T-cell (primary cell): Measurements from ENCODE around the gene TC2N. TPM values are rescaled to one million over a fixed set of nuclear protein-coding genes. Genes with fewer than 3 reads are reported as not detected.
A peak's percentile ranks its signal among the peaks of the same experiment; 100 is the strongest.

ENCODE experiments used
- ATAC-seq, 4 experiments: fragments of 200-7000 bp in 3 of 4; fragments of 150-1000 bp in 1 of 4; cut with Tn5 transposase; replicated peaks in 1 of 4; 1 replicate in 3 of 4; 2 replicates in 1 of 4; pipeline ENCODE4 v1.10.0; 2021; ENCODE audit warnings: moderate library complexity in 3 of 4, mild to moderate bottlenecking in 2 of 4, moderate number of reproducible peaks in 1 of 4
- CTCF ChIA-PET, 2 donors: fragments of 300-600 bp; sonication (Branson Sonifier 250); formaldehyde crosslinking; loops; one replicate each; lab custom pipeline; 2022; ENCODE audit warnings: antibody characterized with exemption in 2 of 2; lab: Charles Lee
- POLR2A ChIA-PET, 2 donors: fragments of 300-600 bp; sonication (Branson Sonifier 250); formaldehyde crosslinking; loops; one replicate each; lab custom pipeline; 2022; ENCODE audit warnings: antibody characterized with exemption in 2 of 2; lab: Charles Lee
- DNase-seq, 35 experiments: peaks; one replicate each; pipeline versions ENCODE4 v3.0.0 to v3.0.0-alpha.2; 2013 to 2023
- H3K27ac ChIP-seq: one replicate; pipeline ENCODE4 v1.5.1; 2013; ENCODE audit warnings: low read length
- H3K27me3 ChIP-seq, 2 experiments: replicated peaks in 1 of 2; 1 replicate in 1 of 2; 2 replicates in 1 of 2; pipeline versions ENCODE4 v1.6.1 to v1.7.0; 2013; ENCODE audit warnings: low read length in 1 of 2, mixed read lengths in 1 of 2; ENCODE audit not compliant: control insufficient read depth in 2 of 2, insufficient read depth in 2 of 2; ENCODE audit errors: extremely low read depth in 1 of 2
- H3K36me3 ChIP-seq, 2 donors: 1 replicate in 1 of 2; 2 replicates in 1 of 2; pipeline versions ENCODE4 v1.6.1 to v1.7.0; 2013; ENCODE audit warnings: low read length in 1 of 2; ENCODE audit not compliant: control insufficient read depth in 2 of 2, insufficient read depth in 1 of 2; ENCODE audit errors: extremely low read depth in 1 of 2
- H3K4me1 ChIP-seq, 2 experiments: 1 replicate in 1 of 2; 2 replicates in 1 of 2; pipeline versions ENCODE4 v1.6.1 to v1.7.0; 2013; ENCODE audit warnings: low read length in 2 of 2, mixed read lengths in 1 of 2; ENCODE audit not compliant: insufficient read depth in 2 of 2, control insufficient read depth in 1 of 2; ENCODE audit errors: extremely low read depth in 1 of 2
- H3K4me3 ChIP-seq, 2 donors: 1 replicate in 1 of 2; 2 replicates in 1 of 2; pipeline versions ENCODE4 v1.5.1 to v1.7.0; 2013; ENCODE audit warnings: mild to moderate bottlenecking in 2 of 2, low read length in 1 of 2, moderate library complexity in 1 of 2; ENCODE audit not compliant: control insufficient read depth in 1 of 2; ENCODE audit errors: extremely low read depth in 1 of 2
- H3K9me3 ChIP-seq: 2 replicates; pipeline ENCODE4 v1.7.0; 2013
- H3K27ac Mint-ChIP-seq, 2 donors: one replicate each; pipeline ENCODE4 v1.8.0; 2020 to 2021; ENCODE audit warnings: mild to moderate bottlenecking in 2 of 2, mixed read lengths in 2 of 2
- H3K27me3 Mint-ChIP-seq, 2 donors: one replicate each; pipeline ENCODE4 v1.8.0; 2021 to 2022; ENCODE audit warnings: mixed read lengths in 2 of 2
- H3K36me3 Mint-ChIP-seq: one replicate; pipeline ENCODE4 v1.8.0; 2021; ENCODE audit warnings: mixed read lengths
- H3K4me1 Mint-ChIP-seq, 3 donors: one replicate each; pipeline ENCODE4 v1.8.0; 2020 to 2022; ENCODE audit warnings: mixed read lengths in 3 of 3, mild to moderate bottlenecking in 1 of 3
- H3K4me3 Mint-ChIP-seq, 3 donors: one replicate each; pipeline ENCODE4 v1.8.0; 2020 to 2022; ENCODE audit warnings: mild to moderate bottlenecking in 3 of 3, mixed read lengths in 3 of 3, moderate library complexity in 3 of 3
- H3K9me3 Mint-ChIP-seq, 3 donors: one replicate each; pipeline ENCODE4 v1.8.0; 2020 to 2022; ENCODE audit warnings: mixed read lengths in 3 of 3
- WGBS: methylation state at CpG from one replicate; pipeline ENCODE4 v1.1.5; 2013; ENCODE audit warnings: missing lambda C conversion rate; ENCODE audit not compliant: insufficient coverage; 5-methylcytosine and 5-hydroxymethylcytosine counted together
- total RNA-seq, 35 experiments: library from RNA in 6 of 35; stranded (reverse) in 6 of 35; fragments of 120-200 nt in 1 of 35; gene quantifications; one replicate each; pipeline versions ENCODE4 v1.2.1 to v1.2.4 and lab custom pipeline; 2013 to 2026

The TC2N gene
- total RNA-seq, 5 donors from 2014 or later (not counting 1 experiment from before 2014, with no cell fraction given) = 203 to 274 (median 243) TPM

GRCh38 chr14:91834571-91834970 is 32.8 kb downstream of the TC2N start:
- ChIA-PET CTCF (interaction anchor here (1.3 to 1.4 kb wide), 2 partner anchors 38 to 77 kb away, joined by 3 to 5 read pairs; no protein-coding TSS in a partner anchor), POLR2A (interaction anchor here (0.7 to 1.5 kb wide), 3 partner anchors 11 to 54 kb away, joined by 3 read pairs; no protein-coding TSS in a partner anchor)
- Mint-ChIP-seq H3K4me1 (peaks cover 82% of the 10 kb centered on the region in 3 donors), H3K27me3 (no peaks in the 10 kb centered on the region), H3K4me3 (peak overlapping the region; percentile 32 to 84 (median 80)), H3K36me3 (peaks cover 21% of the 10 kb centered on the region), H3K9me3 (no peaks in the 10 kb centered on the region), H3K27ac (peak overlapping the region; percentile 24 to 36)
- Histone ChIP-seq H3K9me3 (no peaks in the 10 kb centered on the region), H3K4me1 (peaks cover 23 to 30% of the 10 kb centered on the region in 2 experiments), H3K27ac (no peak overlapping the region), H3K36me3 (peaks cover 0 to 3% of the 10 kb centered on the region in 2 donors), H3K4me3 (no peak overlapping the region), H3K27me3 (no peaks in the 10 kb centered on the region)
- 100% methylated on average over 2 of the region's 2 CpGs for WGBS
- DNase-seq (no peak), ATAC-seq (no peak)

DNA sequence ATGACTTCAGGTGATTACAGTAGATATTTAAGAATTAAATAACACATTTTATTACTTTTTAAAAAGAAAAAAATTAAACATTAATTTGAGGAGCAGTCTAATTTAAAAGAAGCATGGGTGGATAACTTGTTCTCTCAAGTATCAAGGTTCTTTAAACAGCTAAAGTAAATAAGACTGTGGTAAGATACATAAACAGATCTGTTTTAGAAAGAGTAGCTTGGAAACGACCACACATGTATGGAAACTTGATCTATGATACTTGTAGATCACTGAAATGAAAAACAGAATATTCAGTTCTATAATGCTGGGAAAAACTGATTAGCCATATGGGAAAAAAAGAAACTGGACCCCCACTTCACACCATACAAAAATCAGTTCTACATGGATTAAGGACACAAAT is 36.0 kb downstream of the TC2N start:
- peak overlapping the region in 1 of 2 donors; percentile 23 for H3K27ac Mint-ChIP-seq
- peaks cover 0 to 8% (median 0%) of the 10 kb centered on the region in 3 donors for H3K9me3 Mint-ChIP-seq
- H3K36me3 Mint-ChIP-seq = peaks cover 38% of the 10 kb centered on the region
- peaks cover 67 to 76% (median 73%) of the 10 kb centered on the region in 3 donors for H3K4me1 Mint-ChIP-seq
- CTCF ChIA-PET = interaction anchor here in 1 of 2 donors (0.9 kb wide), 1 partner anchor 14 kb away, joined by 4 read pairs; no protein-coding TSS in a partner anchor
- ATAC-seq (no peak), DNase-seq (no peak)
- Histone ChIP-seq H3K27ac (no peak overlapping the region), H3K4me3 (no peak overlapping the region), H3K27me3 (no peaks in the 10 kb centered on the region), H3K36me3 (no peaks in the 10 kb centered on the region), H3K9me3 (no peaks in the 10 kb centered on the region), H3K4me1 (peaks cover 9 to 15% of the 10 kb centered on the region in 2 experiments)
- no CpG with 5 or more reads among the region's 1 CpG for WGBS
- POLR2A ChIA-PET = interaction anchor here in 1 of 2 donors (1.0 kb wide), 1 partner anchor 20 kb away, joined by 3 read pairs; no protein-coding TSS in a partner anchor
- no peak overlapping the region for H3K4me3 Mint-ChIP-seq
- H3K27me3 Mint-ChIP-seq = no peaks in the 10 kb centered on the region

DNA sequence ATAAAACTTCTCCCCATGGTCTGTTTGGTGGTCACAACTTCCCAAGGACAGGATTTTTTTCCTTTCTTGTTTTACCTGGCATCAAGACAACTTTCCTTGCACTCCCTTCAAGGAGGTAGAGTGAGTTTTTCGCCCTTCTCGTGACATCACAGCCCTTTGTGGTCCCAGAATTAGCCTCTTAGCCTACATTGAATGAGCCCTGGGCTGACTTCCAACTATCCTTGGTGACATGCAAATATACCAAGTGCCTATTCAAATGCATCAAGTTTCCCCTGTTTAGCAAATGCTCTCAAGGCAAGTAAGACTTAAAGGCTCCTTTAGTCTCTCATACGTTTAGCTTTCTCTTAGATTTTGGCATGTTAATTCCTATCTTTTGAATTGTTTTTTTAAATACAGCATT is 36.6 kb downstream of the TC2N start:
- H3K4me3 Mint-ChIP-seq = peak overlapping the region in 1 of 3 donors; percentile 6
- peaks cover 0 to 8% (median 0%) of the 10 kb centered on the region in 3 donors for H3K9me3 Mint-ChIP-seq
- no peak for ATAC-seq
- no peaks in the 10 kb centered on the region for H3K27me3 Mint-ChIP-seq
- Histone ChIP-seq H3K4me1 (peaks cover 10 to 15% of the 10 kb centered on the region in 2 experiments), H3K27me3 (no peaks in the 10 kb centered on the region), H3K36me3 (no peaks in the 10 kb centered on the region), H3K27ac (no peak overlapping the region), H3K4me3 (no peak overlapping the region), H3K9me3 (no peaks in the 10 kb centered on the region)
- H3K27ac Mint-ChIP-seq = peak overlapping the region; percentile 50 to 59
- ChIA-PET POLR2A (interaction anchor here in 1 of 2 donors (0.6 kb wide), 1 partner anchor 27 kb away, joined by 3 read pairs; no protein-coding TSS in a partner anchor), CTCF (interaction anchor here in 1 of 2 donors (0.9 kb wide), 1 partner anchor 14 kb away, joined by 4 read pairs; no protein-coding TSS in a partner anchor)
- DNase-seq = no peak
- WGBS = 100% methylated on average over 2 of the region's 3 CpGs
- peaks cover 69 to 79% (median 75%) of the 10 kb centered on the region in 3 donors for H3K4me1 Mint-ChIP-seq
- peaks cover 39% of the 10 kb centered on the region for H3K36me3 Mint-ChIP-seq

- ATAC-seq = peak in 1 of 4 experiments; percentile 17
- 57% methylated on average over 1 of the region's 2 CpGs for WGBS
- H3K36me3 Mint-ChIP-seq = peaks cover 47% of the 10 kb centered on the region
Measured at GRCh38 chr14:91829511-91829910, 37.8 kb downstream of the TC2N start.

DNA sequence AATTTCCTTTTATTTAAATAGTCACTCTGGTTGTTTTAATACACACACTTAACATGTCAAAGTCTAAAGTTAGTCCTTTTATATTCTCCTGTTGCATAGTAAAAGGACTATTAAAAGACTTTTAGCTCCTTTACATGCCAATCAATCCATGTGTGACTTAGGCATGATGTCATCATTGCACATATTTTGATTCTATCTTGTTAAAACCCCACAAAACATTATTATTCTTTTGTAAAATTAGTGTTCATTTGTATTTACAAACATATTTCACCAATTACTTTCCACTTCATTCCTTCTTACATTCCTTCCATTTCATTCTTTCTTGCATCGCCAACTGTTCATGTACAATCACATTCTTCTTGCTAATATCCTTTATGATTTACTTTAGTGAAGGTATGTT is 39.6 kb downstream of the TC2N start:
- Mint-ChIP-seq H3K27me3 (no peaks in the 10 kb centered on the region), H3K27ac (peak overlapping the region in 1 of 2 donors; percentile 5), H3K9me3 (peaks cover 0 to 8% (median 0%) of the 10 kb centered on the region in 3 donors), H3K4me1 (peaks cover 65 to 73% (median 67%) of the 10 kb centered on the region in 3 donors), H3K4me3 (no peak overlapping the region), H3K36me3 (peaks cover 57% of the 10 kb centered on the region)
- ChIA-PET POLR2A (no interaction called here), CTCF (interaction anchor here in 1 of 2 donors (1.5 to 1.6 kb wide), 2 partner anchors 26 to 81 kb away, joined by 3 read pairs; no protein-coding TSS in a partner anchor)
- Histone ChIP-seq H3K27me3 (no peaks in the 10 kb centered on the region), H3K9me3 (no peaks in the 10 kb centered on the region), H3K4me3 (no peak overlapping the region), H3K36me3 (peaks cover 0 to under 1% of the 10 kb centered on the region in 2 donors), H3K4me1 (peaks cover 10 to 11% of the 10 kb centered on the region in 2 experiments), H3K27ac (no peak overlapping the region)
- WGBS = no CpG with 5 or more reads among the region's 1 CpG
- DNase-seq = no peak
- ATAC-seq = no peak

More at GRCh38 chr14:91829511-91829910, 37.8 kb downstream of the TC2N start:
- Mint-ChIP-seq H3K27ac (peak overlapping the region; percentile 25 to 54), H3K27me3 (no peaks in the 10 kb centered on the region), H3K4me3 (no peak overlapping the region), H3K9me3 (peaks cover 0 to 8% (median 0%) of the 10 kb centered on the region in 3 donors), H3K4me1 (peaks cover 68 to 76% (median 72%) of the 10 kb centered on the region in 3 donors)
- Histone ChIP-seq H3K4me1 (peaks cover 10 to 11% of the 10 kb centered on the region in 2 experiments), H3K4me3 (no peak overlapping the region), H3K36me3 (no peaks in the 10 kb centered on the region), H3K27me3 (no peaks in the 10 kb centered on the region), H3K27ac (no peak overlapping the region), H3K9me3 (no peaks in the 10 kb centered on the region)
- CTCF ChIA-PET = interaction anchor here in 1 of 2 donors (0.6 kb wide), 1 partner anchor 68 kb away, joined by 6 read pairs; no protein-coding TSS in a partner anchor
- POLR2A ChIA-PET = interaction anchor here (0.6 to 0.7 kb wide), 2 partner anchors 35 to 42 kb away, joined by 3 to 11 read pairs; no protein-coding TSS in a partner anchor
- no peak for DNase-seq

- peak in 4 of 35 experiments; percentile 4 to 60 (median 6) for DNase-seq
- Histone ChIP-seq H3K27me3 (no peaks in the 10 kb centered on the region), H3K27ac (peak overlapping the region; percentile 16), H3K4me3 (no peak overlapping the region), H3K9me3 (peaks cover 7% of the 10 kb centered on the region), H3K36me3 (peaks cover 5 to 7% of the 10 kb centered on the region in 2 donors), H3K4me1 (peaks cover 0 to 3% of the 10 kb centered on the region in 2 experiments)
- peak overlapping the region; percentile 62 to 67 for H3K27ac Mint-ChIP-seq
- no peaks in the 10 kb centered on the region for H3K27me3 Mint-ChIP-seq
- ChIA-PET CTCF (no interaction called here), POLR2A (interaction anchor here (0.5 to 0.9 kb wide), 2 partner anchors 51 to 300 kb away, joined by 3 to 4 read pairs; no protein-coding TSS in a partner anchor)
- ATAC-seq = peak in 1 of 4 experiments; percentile 65
- 60% methylated on average over 1 of the region's 3 CpGs for WGBS
- H3K4me1 Mint-ChIP-seq = peaks cover 64 to 82% (median 69%) of the 10 kb centered on the region in 3 donors
- peak overlapping the region in 1 of 3 donors; percentile 2 for H3K4me3 Mint-ChIP-seq
- H3K9me3 Mint-ChIP-seq = peaks cover 0 to 18% (median 11%) of the 10 kb centered on the region in 3 donors
- H3K36me3 Mint-ChIP-seq = peaks cover 81% of the 10 kb centered on the region
Measured at GRCh38 chr14:91817566-91818325, 49.6 kb downstream of the TC2N start.
